ENCODE results near the gene MRPL11. TPM values are rescaled to one million over a fixed set of nuclear protein-coding genes. Genes with fewer than 3 reads are reported as not detected.
A peak's percentile ranks its signal among the peaks of the same experiment; 100 is the strongest.

MRPL11 gene
- polyA plus RNA-seq, 1 donor: 50.0 TPM

DNA sequence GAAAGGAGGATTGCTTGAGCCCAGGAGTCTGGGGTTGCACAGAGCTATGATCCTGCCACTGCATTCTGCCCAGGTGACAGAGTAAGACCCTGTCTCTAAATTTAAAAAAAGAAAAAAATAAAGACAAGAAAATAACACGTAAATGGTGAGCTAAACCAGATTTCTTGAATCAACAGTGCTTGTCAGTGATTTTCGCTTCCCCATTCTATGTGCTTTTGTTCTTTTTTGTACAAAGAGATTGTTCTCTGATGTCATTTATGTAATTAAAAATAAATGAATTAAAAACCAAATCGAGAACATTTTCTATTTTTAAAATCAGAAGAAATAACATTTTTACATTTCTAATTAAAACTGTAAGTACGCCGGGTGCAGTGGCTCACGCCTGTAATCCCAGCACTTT lies 47.3 kb downstream of the MRPL11 start:
- DNase-seq (ENCODE audit: low read depth): no peak

DNA sequence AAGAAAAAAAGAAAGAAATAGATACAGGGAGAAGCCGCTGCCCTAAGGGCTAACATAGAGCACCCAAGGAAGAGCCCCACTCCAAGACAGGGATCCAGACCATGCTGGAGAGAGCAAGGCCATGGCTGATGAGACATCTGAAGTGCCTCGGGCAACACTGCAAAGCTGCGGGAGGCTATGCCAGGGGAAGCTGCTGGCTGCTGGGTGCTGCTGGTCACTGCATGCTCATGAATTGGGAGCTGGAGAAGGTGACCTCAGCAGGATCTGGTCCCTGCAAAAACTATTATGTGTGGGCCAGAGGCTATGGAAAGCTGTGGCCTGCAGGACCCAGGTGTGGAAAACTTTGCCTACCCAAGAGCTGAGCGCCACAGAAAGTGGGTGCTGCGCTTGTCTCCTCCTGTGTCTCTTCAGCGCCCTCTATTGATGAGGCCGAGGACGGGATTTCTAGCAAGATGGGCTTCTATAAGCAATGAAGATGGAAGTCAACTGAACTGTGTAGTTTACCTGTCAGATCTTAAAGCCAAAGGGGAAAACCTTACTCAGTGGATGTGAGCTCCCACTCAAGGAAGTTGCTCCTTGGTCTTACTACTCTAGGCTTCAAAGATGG lies 49.8 kb downstream of the MRPL11 start:
- no peak for DNase-seq (ENCODE audit: low read depth)

DNA sequence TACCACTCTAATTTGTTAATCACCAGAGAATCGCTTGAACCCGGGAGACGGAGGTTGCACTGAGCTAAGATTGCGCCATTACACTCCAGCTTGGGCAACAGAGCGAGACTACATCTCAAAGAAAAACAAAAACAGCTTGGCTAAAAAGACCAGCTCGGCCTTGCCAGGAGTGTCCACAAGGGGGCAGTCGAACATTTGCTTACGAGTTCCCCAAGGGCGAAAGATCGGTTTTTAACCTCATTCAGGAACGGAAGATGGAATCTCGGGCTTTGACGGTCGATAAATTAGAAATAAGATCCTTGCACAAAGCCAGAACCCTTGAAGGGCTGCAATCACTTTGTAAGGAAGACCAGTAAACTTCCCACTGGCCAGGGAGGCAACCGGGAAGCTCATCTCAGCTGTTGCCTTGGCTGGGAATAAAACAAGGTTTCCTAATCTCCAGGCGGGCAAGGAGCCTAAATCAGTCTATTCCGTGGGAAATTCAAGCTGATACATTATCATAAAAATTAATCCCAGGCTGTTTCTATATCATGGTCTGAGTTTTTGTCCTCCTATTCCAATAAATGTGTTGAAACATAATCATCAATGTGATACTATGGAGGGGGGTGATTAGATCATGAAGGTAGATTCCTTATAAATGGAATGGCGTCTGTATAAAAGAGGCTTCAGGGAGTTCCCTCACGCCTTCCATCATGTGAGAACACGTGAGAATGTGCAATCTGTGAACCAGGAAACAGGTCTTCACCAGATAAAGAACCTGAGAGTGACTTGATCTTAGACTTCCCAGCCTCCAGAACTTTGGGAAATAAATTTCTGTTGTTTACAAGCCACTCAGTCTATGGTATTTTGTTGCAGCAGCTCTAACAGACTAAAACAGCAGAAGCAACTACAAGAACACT lies 52.2 kb downstream of the MRPL11 start:
- peak; percentile 29 for DNase-seq (ENCODE audit: low read depth)

Other genes starting within 250 kb of the MRPL11 start
- gene KLC2, start 181.1 kb downstream of the MRPL11 start, polyA plus RNA-seq (ENCODE audit: insufficient read length): 19.0 TPM
- gene RAB1B, start 170.2 kb downstream of the MRPL11 start, polyA plus RNA-seq (ENCODE audit: insufficient read length): 89.7 TPM
- 2.3 TPM for gene CNIH2, start 160.7 kb downstream of the MRPL11 start, polyA plus RNA-seq (ENCODE audit: insufficient read length)
- 48.9 TPM for gene YIF1A, start 149.7 kb downstream of the MRPL11 start, polyA plus RNA-seq (ENCODE audit: insufficient read length)
- not detected for gene TMEM151A, start 147.0 kb downstream of the MRPL11 start, polyA plus RNA-seq (ENCODE audit: insufficient read length)
- gene CD248, start 121.8 kb downstream of the MRPL11 start, polyA plus RNA-seq (ENCODE audit: insufficient read length): 76.4 TPM
- gene RIN1, start 102.4 kb downstream of the MRPL11 start, polyA plus RNA-seq (ENCODE audit: insufficient read length): 12.1 TPM
- gene BRMS1, start 93.7 kb downstream of the MRPL11 start, polyA plus RNA-seq (ENCODE audit: insufficient read length): 21.8 TPM
- 20.3 TPM for gene B4GAT1, start 91.2 kb downstream of the MRPL11 start, polyA plus RNA-seq (ENCODE audit: insufficient read length)
- 32.1 TPM for gene SLC29A2, start 67.1 kb downstream of the MRPL11 start, polyA plus RNA-seq (ENCODE audit: insufficient read length)
- gene NPAS4, start 17.8 kb downstream of the MRPL11 start, polyA plus RNA-seq (ENCODE audit: insufficient read length): 0.28 TPM
- gene PELI3, start 28.1 kb upstream of the MRPL11 start, polyA plus RNA-seq (ENCODE audit: insufficient read length): 6.9 TPM
- 24.0 TPM for gene DPP3, start 41.6 kb upstream of the MRPL11 start, polyA plus RNA-seq (ENCODE audit: insufficient read length)
- gene BBS1, start 71.8 kb upstream of the MRPL11 start, polyA plus RNA-seq (ENCODE audit: insufficient read length): 17.8 TPM
- gene ZDHHC24, start 107.2 kb upstream of the MRPL11 start, polyA plus RNA-seq (ENCODE audit: insufficient read length): 4.3 TPM
- 24.1 TPM for gene ACTN3, start 108.1 kb upstream of the MRPL11 start, polyA plus RNA-seq (ENCODE audit: insufficient read length)
- gene CTSF, start 129.8 kb upstream of the MRPL11 start, polyA plus RNA-seq (ENCODE audit: insufficient read length): 22.6 TPM
- gene CCDC87, start 154.2 kb upstream of the MRPL11 start, polyA plus RNA-seq (ENCODE audit: insufficient read length): 0.06 TPM
- gene CCS, start 154.3 kb upstream of the MRPL11 start, polyA plus RNA-seq (ENCODE audit: insufficient read length): 33.0 TPM
- 34.5 TPM for gene RBM14, start 177.8 kb upstream of the MRPL11 start, polyA plus RNA-seq (ENCODE audit: insufficient read length)
- gene RBM4, start 199.9 kb upstream of the MRPL11 start, polyA plus RNA-seq (ENCODE audit: insufficient read length): 127 TPM
- gene RBM4B, start 239.0 kb upstream of the MRPL11 start, polyA plus RNA-seq (ENCODE audit: insufficient read length): 35.7 TPM